ENCODE measurements around the gene PSMD9.
"Not testable (repeated sequence)": the region's sequence is repeated elsewhere in the genome, so short reads cannot be mapped to it uniquely, and the experiment has no call there.

The PSMD9 gene

DNA sequence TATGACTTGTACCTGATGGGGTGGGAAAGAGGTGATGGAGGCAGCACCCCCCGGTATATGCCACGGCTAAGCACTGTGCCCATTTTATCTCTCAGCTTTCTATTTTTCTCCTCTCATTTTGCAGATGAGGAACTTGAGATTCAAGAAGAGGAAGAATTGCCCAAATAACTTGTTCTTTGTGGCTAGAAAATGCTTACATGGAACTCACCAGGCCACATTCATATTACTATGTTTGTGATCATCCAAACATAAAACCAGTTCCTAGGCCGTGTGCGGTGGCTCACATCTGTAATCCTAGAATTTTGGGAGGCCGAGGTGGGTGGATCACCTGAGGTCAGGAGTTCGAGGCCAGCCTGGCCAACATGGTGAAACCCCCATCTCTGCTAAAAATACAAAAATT, 14.5 kb upstream of the PSMD9 start:
- no peak for DNase-seq

DNA sequence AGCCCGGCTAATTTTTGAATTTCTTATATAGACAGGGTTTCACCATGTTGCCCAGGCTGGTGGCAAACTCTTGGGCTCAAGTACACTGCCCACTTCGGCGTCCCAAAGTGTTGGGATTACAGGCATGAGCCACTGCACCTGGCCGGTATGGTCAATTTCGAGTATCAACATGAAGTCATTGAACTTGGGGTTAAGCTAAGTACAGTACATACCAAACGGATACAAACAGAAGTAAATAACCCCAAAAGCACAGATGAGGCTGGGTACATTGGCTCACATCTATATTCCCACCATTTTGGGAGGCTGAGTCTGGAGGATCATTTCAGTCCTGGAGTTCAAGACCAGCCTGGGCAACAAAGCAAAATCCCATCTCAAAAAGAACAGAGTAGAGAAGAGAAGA, 13.0 kb upstream of the PSMD9 start:
- no peak for DNase-seq

DNA sequence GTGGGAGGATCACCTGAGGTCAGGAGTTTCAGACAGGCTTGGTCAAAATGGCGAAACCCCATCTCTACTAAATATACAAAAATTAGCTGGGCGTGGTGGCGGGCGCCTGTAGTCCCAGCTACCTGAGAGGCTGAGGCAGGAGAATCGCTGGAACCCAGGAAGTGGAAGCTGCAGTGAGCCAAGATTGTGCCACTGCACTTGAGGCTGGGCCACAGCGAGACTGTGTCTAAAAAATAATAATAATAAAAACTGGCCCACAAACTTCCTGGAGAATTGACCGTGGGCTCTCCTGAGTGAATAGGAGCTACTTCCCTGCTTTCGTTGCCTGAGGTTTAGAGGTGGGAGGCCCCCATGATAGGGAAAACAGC, 12.5 kb upstream of the PSMD9 start:
- DNase-seq, result not testable (repeated sequence)

DNA sequence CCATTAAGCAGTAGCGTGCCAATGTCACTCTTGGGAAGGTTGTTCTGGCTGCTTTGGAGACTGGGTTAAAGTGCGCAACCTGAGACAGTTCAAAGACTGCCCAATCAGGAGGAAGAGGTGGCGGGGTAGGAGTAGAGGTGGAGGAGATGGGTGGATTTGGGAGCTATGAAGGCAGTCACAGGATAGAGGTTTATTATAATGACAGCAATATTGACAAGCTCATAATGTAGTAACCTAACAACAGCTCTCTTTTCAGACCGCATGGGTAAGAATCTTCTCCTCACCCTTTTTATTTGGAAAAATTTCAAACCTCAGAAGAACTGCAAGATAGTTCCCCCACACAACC, 5.3 kb upstream of the PSMD9 start:
- DNase-seq, result no peak

DNA sequence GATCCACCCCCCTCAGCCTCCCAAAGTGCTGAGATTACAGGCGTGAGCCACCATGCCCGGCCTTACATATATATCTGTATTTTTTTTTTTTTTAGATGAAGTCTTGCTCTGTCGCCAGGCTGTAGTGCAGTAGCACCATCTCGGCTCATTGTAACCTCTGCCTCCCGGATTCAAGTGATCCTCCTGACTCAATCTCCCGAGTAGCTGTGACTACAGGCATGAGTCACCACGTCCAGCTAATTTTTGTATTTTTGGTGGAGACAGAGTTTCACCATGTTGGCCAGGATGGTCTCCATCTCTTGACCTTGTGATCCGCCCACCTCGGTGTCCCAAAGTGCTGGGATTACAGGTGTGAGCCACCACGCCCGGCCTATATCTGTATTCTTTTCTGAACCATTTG, 3.5 kb upstream of the PSMD9 start:
- not testable (repeated sequence) for DNase-seq

DNA sequence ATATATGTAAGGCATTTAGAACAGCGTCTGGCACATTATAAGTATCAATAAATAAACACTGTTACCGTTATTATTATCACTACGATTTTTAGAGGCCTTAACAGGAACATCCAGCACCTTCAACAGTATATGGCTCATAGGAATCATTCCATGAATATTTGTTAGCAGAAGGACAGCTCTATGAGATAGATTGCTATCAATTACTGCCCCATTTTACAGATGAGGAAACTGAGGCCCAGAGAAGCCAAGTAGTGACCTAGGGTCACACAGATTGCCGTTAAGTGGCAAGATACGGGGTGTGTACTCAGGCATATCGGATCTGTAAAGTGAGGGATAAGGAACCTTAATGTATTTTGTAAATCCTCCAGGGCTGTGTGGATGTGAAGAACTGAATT, 510 bp upstream of the PSMD9 start:
- no peak for DNase-seq

DNA sequence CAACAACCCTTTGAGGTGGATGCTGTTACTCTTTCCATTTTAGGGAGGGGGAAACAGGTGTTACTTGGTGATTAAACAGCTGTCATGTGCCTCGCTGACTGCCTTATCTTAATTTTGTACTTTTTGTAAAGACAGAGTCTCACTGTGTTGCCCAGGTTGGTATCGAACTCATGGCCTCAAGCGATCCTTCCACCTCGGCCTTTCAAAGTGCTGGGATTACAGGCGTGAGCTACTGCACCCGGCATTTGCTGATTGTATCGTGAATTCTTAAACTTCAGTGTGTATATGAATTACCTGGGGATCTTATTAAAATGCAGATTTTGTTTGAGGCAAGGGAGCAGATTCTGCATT, 659 bp downstream of the PSMD9 start:
- DNase-seq, result no peak

DNA sequence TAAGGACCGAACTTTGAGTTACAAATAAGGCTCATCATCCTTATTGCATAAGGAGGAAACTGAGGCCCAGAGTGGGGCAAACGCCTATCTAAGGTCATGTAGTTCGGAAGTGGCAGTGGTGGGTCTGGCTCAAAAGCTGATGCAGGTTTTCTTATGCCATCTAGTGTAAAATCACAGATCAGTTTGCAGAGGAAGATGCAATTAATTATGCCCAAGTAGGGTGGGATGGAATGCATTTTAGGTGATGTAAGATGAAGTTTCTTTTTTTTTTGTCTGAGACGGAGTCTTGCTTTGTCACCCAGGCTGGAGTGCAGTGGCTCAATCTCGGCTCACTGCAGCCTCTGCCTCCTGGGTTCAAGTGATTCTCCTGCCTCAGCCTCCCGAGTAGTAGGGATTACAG, 1.1 kb downstream of the PSMD9 start:
- DNase-seq, result not testable (repeated sequence)

DNA sequence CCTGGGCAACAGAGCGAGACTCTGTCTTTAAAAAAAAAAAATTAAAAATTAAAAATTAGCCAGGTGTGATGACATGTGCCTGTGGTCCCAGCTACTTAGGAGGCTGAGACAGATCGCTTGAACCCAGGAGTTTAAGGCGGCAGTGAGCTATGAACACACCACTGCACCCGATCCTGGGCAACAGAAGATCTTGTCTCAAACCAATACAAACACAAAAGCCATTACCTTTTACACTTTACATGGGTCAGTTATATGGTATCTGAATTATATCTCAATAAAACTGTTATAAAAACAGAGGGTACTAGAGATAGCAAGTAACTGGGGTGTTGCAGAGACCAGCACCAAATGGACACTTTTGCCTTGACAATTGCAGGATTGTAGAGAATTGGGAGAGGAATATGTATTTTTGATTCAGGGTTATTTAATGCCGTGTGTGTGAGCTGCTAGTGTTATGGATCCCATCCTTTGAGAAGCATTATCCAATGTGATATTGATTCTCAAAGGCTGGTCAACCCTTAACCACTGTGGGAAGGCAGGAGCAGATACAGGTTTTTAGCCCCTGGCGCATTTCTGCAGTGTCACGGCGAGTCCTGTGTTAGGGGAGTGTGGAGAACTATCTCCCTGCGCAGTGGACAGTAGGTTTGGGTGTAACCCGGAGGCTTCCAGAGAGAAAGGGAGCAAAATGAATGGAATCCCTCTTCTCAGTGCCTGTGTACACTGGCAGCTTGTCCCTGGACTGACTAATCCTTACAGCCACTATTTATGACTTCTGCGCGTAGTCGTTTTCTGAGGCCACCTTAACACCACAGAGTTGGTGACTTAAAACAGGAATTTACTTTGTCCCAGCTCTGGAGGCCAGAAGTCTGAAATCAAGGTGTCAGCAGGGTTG, 4.3 kb downstream of the PSMD9 start:
- no peak for DNase-seq

DNA sequence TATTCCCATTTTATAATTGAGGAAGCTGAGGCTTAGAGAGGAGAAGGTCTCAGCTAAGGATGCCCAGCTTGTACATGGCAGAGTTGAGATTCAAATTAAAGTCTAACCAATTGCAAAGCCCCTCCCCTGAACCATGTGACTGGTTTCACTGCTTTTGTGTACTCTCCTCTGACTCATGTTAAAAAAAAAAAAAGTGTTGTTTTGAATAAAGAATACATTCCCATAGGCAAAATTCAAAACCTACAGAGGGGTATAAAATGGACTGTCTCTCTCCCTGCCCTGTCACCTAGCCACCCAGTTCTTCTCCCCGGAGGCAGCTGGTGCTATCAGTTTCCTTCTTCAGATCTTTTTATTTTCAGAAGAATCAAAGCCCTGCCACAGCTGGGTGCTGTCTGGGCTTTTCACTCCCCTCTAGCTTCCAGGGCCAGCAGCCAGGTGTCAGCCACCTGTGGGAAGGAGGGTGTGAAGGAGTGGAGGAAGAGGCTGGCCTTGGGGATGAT, 5.4 kb downstream of the PSMD9 start:
- no peak for DNase-seq

DNA sequence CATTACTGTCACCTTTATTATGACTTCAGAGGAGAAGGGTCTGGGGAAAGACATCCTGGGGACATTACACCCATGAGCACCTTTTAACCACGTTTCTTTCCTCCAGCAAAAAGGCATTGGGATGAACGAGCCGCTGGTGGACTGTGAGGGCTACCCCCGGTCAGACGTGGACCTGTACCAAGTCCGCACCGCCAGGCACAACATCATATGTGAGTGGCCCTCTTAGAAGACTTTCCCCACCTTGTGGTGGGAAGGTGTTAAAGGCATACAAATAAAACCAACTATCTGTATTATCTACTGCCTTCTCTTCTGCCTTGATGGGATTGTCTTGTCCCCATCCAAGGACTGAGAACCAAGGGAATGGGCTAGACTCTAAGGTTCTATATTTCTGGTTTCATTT, 6.0 kb downstream of the PSMD9 start:
- DNase-seq, result no peak

DNA sequence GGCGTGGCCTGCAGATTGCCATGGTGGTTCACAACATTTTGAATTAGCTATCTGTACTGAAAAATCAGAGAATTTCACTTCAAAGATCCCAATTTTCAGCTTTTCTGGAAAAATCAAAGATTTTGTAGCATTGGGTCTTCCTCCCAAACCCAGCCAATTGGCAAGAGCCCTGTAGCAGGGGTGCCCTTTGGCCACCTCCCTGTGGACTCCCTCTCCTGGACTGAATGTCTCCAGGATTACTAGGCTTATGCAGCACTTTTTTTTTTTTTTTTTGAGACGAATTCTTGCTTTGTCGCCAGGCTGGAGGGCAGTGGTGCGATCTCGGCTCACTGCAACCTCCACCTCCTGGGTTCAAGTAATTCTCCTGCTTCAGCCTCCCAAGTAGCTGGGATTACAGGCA, 9.7 kb downstream of the PSMD9 start:
- DNase-seq, result no peak

DNA sequence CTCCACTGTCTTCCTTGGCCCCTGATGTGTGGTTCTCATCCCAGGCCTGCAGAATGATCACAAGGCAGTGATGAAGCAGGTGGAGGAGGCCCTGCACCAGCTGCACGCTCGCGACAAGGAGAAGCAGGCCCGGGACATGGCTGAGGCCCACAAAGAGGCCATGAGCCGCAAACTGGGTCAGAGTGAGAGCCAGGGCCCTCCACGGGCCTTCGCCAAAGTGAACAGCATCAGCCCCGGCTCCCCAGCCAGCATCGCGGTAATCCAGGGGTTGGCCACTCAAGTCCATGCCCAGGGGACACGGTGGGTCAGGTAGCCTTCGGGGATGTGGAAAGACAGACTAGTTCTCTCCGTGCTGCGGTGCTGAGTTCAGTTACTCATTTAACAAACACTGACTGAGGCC, 11.0 kb downstream of the PSMD9 start:
- no peak for DNase-seq

DNA sequence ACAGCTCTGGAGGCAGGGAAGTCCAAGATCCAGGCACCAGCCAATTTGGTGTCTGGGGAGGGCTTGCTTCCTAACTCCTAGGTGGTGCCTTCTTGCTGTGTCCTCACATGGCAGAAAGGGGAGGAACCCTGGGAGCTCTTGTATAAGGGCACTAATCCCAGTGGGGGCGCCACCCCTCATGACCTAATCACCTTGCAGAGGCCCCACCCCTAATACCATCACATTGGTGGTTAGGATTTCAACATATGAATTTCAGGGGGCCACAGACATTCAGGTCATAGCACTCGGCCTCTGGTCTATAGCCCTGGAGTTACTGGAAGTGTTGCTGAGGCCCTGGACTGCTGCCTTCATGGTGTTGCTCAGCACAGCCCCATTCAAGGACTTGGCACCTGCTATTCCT, 14.6 kb downstream of the PSMD9 start:
- no peak for DNase-seq

DNA sequence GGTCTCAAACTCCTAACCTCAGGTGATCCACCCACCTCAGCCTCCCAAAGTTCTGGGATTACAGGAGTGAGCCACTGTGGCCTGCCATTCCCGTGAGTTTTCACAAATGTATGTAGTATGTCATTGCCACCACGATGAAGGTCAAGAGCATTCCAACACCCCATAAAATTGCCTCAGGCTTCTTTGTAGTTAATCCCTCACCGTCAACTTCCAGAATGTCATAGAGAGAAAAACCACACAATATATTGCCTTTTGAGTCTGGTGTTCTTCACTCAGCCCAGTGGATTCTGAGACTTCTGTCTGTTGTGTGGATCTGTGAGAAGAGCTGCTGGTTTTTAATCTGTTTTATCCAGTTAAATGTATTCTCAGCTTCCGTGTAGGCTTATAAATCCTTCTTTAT, 17.2 kb downstream of the PSMD9 start:
- DNase-seq, result no peak

DNA sequence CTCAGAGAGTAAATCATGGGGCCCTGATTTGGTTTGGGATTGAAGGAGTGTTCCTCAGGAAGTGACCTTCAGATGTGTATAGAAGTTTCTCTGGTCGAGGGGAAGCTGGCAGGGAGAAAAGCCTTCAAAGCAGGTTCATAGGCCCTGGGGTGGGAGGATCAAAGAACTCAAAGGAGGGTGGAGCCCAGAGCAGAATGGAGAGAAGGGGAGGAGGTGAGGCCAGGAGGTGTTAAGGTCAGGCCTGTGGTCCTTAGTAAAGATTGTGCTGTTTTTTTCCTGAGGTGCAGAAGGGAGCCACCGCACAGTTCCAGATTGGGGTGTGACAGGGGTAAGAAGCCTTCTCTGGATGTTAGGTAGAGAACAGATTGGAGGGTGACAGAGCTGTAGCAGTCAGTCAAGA, 20.1 kb downstream of the PSMD9 start:
- DNase-seq, result no peak

DNA sequence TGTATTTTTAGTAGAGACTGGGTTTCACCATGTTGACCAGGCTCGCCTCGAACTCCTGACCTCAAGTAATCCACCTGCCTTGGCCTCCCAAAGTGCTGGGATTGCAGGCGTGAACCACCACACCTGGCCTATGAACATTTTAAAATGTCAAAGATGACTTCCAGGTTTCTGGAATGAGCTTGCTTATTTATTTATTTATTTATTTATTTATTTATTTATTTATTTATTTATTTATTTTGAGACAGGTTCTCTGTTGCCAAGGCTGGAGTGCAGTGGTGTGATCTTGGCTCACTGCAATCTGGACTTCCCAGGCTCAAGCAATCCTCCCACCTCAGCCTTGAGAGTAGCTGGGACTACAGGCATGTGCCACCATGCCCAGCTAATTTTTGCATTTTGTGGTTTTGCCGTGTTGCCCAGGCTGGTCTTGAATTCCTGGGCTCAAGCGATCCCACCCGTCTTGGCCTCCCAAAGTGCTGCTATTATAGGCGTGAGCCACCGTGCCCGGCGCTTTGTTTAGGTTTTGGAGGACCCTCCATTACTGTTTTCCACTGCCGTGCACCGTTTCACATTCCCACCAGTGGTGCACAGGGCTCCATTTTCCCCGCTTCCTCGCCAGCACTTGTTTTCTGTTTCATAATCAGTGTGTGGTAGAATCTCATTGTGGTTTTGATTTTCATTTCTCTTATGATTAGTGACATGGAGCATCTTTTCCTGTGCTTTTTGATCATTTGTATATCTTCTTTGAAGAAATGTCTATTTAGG, 23.4 kb downstream of the PSMD9 start:
- DNase-seq, result no peak

DNA sequence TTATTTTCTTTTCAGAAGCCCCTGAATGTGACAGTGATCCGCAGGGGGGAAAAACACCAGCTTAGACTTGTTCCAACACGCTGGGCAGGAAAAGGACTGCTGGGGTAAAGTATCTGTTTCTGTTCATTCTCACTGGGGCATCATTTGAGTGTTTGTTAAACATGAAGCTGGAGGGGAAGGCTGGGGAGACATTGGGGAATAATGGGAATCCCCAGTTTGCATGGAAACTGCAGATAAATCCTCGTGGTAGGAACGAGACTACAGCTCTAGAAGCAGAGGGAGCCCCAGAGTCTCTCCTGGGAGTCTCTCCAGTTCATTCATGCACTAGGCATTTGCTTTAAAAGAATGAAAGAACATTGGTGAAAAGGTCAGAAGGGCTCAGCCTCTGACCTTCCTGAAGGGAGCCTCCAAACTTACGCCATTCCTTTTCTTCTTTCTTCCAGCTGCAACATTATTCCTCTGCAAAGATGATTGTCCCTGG, 27.3 kb downstream of the PSMD9 start:
- DNase-seq, result no peak

DNA sequence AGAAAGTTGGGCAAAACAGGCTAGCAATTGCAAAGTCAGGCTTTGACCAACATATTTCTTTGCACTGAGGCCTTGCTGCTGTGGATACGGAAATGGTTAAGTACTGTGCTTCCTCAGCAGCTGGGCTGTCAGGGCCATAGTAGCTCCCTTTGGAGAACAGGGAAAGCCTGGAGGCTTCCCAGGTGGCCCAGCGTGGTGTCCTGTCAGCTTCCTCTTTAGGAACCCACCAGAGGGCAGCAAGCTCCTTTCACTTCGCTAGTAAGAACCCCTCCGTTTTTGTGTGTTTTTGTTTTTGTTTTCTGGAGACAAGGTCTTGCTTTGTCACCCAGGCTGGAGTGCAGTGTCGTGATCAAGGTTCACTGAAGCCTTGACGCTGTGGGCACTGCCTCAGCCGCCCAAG, 28.1 kb downstream of the PSMD9 start:
- DNase-seq, result no peak

DNA sequence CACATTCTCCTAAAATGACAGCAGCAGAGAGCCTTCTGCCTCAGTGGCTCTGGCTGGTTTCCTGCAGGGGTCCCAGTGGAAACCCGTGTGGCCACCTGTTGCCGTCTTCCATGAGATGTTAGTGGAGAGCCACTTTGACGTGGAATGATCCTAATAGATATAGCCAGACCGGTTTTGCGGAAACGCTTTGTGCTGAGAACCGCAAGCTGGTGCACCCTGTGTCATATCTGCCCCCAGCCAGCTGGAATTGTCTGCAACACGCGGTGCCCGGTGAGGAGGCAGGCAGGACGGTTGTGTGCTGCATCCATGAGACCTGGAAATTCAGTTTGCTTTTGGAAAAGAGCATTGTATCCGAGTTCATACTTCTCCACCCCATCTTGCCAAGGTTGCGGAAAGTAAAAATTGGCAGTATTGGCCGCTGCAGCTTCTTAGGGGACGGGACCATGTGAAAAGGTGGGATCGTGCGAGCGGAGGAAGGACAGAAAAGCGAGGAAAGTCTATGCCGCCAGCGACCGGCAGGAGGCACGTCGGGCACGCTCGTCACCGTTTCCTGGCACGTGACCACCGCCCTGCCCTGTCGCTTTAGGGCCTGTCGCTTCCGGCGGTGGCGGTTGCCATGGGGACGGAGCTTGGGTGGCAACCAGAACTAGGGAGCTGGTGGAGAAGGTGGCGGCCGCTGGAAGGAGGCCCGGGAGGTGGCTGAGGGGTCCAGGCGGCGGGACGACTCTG, 29.5 kb downstream of the PSMD9 start, which contains the start of gene CFAP251:
CFAP251 (plus strand) TSS at position 643 of the 729 bp plus-strand sequence. CDS start 2,714 bp downstream, outside the sequence.
- peak; percentile 93 for DNase-seq

DNA sequence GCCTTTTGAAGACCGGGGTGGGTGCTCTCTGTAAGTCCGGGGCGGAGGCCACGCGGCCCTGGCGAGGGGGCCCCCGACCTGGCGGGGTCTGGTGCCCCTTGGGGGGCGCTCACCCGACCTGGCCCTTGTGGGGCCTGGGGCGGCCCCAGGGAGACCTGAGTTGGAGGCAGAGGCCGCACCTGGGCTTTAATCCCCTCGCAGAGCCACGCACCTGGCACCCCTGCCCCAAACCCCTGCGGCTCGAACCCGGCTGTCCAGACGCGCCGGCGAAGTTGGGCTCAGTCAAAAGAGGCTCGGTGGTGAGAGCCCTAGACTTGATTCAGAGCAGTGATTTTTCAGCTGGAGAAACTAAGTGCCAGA, 30.1 kb downstream of the PSMD9 start:
- no peak for DNase-seq

DNA sequence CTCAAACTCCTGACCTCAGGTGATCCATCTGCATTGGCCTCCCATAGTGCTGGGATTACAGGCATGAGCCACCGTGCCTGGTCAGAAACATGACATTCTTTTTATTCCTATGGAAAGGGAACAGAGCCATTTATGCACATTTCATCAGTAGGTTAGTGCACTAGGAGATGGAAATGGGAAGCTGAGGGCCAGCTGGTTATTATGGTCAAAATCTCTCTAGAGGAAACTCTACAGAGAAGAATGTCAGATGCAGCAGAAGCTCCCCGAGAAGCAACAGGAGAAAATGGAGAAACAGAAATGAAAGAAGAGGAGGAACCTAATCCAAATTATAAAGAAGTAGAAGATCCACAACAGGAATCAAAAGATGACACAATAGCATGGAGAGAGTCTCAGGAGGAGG, 32.5 kb downstream of the PSMD9 start:
- no peak for DNase-seq

DNA sequence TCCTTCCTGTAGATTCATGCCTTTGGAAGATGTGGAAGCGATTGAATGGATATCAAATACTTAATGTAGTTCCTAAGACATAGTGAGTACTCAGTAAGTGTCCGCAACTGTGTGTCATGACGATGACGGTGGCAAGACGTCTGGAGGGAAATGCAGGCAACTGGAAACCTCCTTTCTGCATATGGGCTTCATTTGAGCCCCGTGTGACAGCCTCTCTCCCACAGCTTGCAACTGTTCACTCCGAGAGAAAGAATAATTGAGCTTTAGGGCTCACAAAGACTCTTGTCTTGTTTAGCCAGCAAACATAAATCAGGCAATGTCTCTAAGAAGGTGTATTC, 36.7 kb downstream of the PSMD9 start:
- no peak for DNase-seq
